A673 (cell line): Measurements from ENCODE around the gene MTHFD2L. TPM values are rescaled to one million over a fixed set of nuclear protein-coding genes. Genes with fewer than 3 reads are reported as not detected.

Experiments
- BruUV-seq: library from RNA; stranded (reverse); fragments of 400-500 nt; replicated peaks from 2 replicates; lab custom pipeline; 2021; lab: Mats Ljungman, UMichigan
- CTCF ChIA-PET: fragments of 300-600 bp; sonication (Branson Sonifier 250); formaldehyde crosslinking; loops from one replicate; lab custom pipeline; 2022; ENCODE audit warnings: antibody characterized with exemption; lab: Charles Lee
- POLR2A ChIA-PET: fragments of 300-600 bp; sonication (Branson Sonifier 250); formaldehyde crosslinking; loops from one replicate; lab custom pipeline; 2022; ENCODE audit warnings: antibody characterized with exemption; ENCODE audit not compliant: low non-redundant PET; lab: Charles Lee
- DNase-seq: peaks from one replicate; pipeline ENCODE4 v3.0.0-alpha.2; 2015; ENCODE audit warnings: low spot score
- H3K27ac ChIP-seq: fragments of 200-600 bp; sonication (generic); 2 replicates; pipeline ENCODE4 v1.5.1; 2016; ENCODE audit warnings: mixed run types, low read depth, mild to moderate bottlenecking, mixed read lengths, antibody characterized with exemption, low read length; ENCODE audit not compliant: poor library complexity, severe bottlenecking
- H3K27me3 ChIP-seq: fragments of 200-600 bp; sonication (generic); replicated peaks from 2 replicates; pipeline ENCODE4 v1.6.1; 2017; ENCODE audit warnings: mixed run types, low read depth, mild to moderate bottlenecking, mixed read lengths, antibody characterized with exemption, low read length; ENCODE audit not compliant: insufficient read depth, poor library complexity
- H3K36me3 ChIP-seq: fragments of 200-600 bp; sonication (generic); 2 replicates; pipeline ENCODE4 v1.6.1; 2016; ENCODE audit warnings: mixed run types, mild to moderate bottlenecking, mixed read lengths, antibody characterized with exemption, low read length; ENCODE audit not compliant: insufficient read depth, poor library complexity, severe bottlenecking
- H3K4me1 ChIP-seq: fragments of 200-600 bp; sonication (generic); 2 replicates; pipeline ENCODE4 v1.6.1; 2017; ENCODE audit warnings: mixed run types, mild to moderate bottlenecking, mixed read lengths, antibody characterized with exemption, low read length; ENCODE audit not compliant: insufficient read depth, poor library complexity, severe bottlenecking
- H3K4me3 ChIP-seq: fragments of 200-600 bp; sonication (generic); 2 replicates; pipeline ENCODE4 v1.5.1; 2016; ENCODE audit warnings: low read depth, mixed run types, mild to moderate bottlenecking, mixed read lengths, low read length; ENCODE audit not compliant: poor library complexity, severe bottlenecking
- H3K9me3 ChIP-seq: fragments of 200-600 bp; sonication (generic); 2 replicates; pipeline ENCODE4 v1.6.1; 2016; ENCODE audit warnings: mixed run types, low read depth, mild to moderate bottlenecking, mixed read lengths, antibody characterized with exemption, low read length; ENCODE audit not compliant: poor library complexity, severe bottlenecking
- CTCF ChIP-seq: fragments of 300-800, 200-600 bp; sonication (generic); conservative IDR thresholded peaks from 2 replicates; pipeline ENCODE4 v1.5.1; 2017; ENCODE audit warnings: low read depth, mild to moderate bottlenecking, antibody characterized with exemption, low read length, moderate library complexity, mixed read lengths
- EZH2 ChIP-seq: fragments of 200-600 bp; sonication (generic); IDR thresholded peaks from 2 replicates; pipeline ENCODE4 v1.6.1; 2017; ENCODE audit warnings: borderline replicate concordance, low read depth, mild to moderate bottlenecking, mixed read lengths, antibody characterized with exemption, low read length; ENCODE audit not compliant: poor library complexity, severe bottlenecking
- intact Hi-C: fragments of 100-400 bp; cut with micrococcal nuclease; formaldehyde crosslinking; loops from one replicate; pipeline ENCODE4 v1.10.0; 2022; ENCODE audit not compliant: unreplicated experiment
- total RNA-seq: library from RNA; stranded (reverse); gene quantifications from 2 replicates; pipeline ENCODE4 v1.2.3, GENCODE V29; 2021

Gene MTHFD2L
- total RNA-seq, 1 experiment from 2014 or later, result 11.4 TPM

DNA sequence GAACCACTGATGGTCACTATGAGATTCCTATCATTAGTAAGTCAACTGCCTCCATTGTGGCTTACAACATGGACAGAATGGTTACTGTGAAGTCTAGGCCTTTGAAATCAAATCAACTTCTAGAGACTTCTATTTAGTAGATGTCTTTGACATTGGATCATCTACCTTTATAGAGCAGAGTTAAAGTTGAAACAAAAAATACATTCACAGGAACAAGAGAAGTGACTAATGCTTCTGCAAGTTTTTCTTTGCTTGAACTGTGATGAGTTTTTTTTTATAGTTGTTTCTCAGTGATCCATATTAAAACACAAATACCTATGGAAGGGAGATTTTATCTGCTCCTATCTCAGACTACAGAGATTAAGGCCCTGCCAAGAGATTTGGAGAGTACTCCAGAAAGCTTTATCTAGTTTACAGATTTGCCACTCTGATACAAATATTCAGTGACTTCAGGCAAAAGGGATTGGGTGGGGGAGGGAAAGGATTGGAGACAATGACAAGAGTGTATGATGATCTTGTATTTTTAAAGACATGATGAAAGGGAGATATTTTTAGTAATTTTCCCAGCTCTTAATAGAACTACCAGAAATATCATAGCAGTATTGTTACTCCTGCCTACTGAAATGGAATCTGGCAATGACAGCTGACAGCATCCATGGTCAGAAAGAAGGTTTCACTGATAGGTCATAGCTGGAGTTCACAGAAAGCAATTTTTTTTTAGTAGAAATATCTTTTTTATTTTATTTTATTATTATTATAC, 134.4 kb downstream of the MTHFD2L start:
- H3K27me3 ChIP-seq, result no peaks in the 10 kb centered on the region
- H3K27ac ChIP-seq, result no peak overlapping the region
- TF ChIP-seq CTCF (no peak), EZH2 (no peak)
- ChIA-PET CTCF (no interaction called here), POLR2A (no interaction called here)
- no peak overlapping the region for H3K4me3 ChIP-seq
- intact Hi-C loops, result no loop called here
- H3K4me1 ChIP-seq, result no peaks in the 10 kb centered on the region
- no TSS peak for BruUV-seq
- no peaks in the 10 kb centered on the region for H3K36me3 ChIP-seq
- no peaks in the 10 kb centered on the region for H3K9me3 ChIP-seq
- DNase-seq, result no peak

DNA sequence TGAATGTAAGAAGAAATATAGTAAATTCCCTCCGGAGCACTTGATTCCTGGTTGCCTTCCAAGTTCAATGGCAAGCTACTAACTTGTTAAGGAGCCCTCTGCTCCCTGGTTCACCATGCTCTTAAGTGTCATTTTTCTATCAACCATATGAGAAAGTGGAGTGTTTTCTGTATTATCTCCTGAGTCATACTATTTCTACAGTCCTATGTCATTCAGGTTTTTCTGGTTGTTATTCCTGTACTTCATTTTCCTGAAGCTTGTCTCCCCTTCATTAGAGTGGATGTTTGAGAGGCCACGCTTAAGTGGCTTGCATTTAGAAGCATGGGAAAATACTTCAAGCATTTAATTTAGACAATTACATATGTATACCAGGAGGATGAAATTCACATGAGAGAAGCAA, 135.6 kb downstream of the MTHFD2L start:
- ChIA-PET POLR2A (no interaction called here), CTCF (no interaction called here)
- no peak for DNase-seq
- TF ChIP-seq EZH2 (no peak), CTCF (no peak)
- intact Hi-C loops, result no loop called here
- no peaks in the 10 kb centered on the region for H3K27me3 ChIP-seq
- no TSS peak for BruUV-seq
- H3K36me3 ChIP-seq, result no peaks in the 10 kb centered on the region
- H3K4me1 ChIP-seq, result no peaks in the 10 kb centered on the region
- H3K27ac ChIP-seq, result no peak overlapping the region
- no peaks in the 10 kb centered on the region for H3K9me3 ChIP-seq
- no peak overlapping the region for H3K4me3 ChIP-seq

DNA sequence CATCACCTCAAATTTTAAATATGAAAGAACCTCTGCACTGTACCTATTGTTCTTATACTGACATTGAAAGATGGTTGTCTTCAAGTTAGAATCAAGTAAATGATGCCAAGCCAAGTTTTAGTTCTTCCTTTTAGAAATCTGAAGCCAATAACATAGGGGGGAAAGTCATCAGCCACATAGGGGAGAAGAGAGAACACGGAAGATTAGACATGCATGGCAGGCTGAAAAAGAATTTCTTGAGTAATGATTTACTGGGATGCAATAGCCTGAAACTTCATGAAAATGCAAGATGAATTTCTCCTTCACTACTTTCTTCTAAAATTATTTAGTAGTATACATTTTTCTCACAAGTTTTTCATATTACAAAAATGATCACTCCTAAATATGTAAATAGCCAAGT, 136.8 kb downstream of the MTHFD2L start:
- POLR2A ChIA-PET, result no interaction called here
- Histone ChIP-seq H3K27me3 (no peaks in the 10 kb centered on the region), H3K36me3 (no peaks in the 10 kb centered on the region), H3K4me3 (no peak overlapping the region), H3K9me3 (no peaks in the 10 kb centered on the region), H3K27ac (no peak overlapping the region), H3K4me1 (no peaks in the 10 kb centered on the region)
- TF ChIP-seq EZH2 (no peak), CTCF (no peak)
- no TSS peak for BruUV-seq
- intact Hi-C loops, result no loop called here
- DNase-seq, result no peak
- CTCF ChIA-PET, result no interaction called here
